SU-DHL-6 (cell line): ENCODE results near the gene RASA3.

Experiments
- CTCF ChIP-seq: fragments of 200-600 bp; sonication (generic); IDR thresholded peaks from one replicate; pipeline ENCODE4 v1.5.1; 2017; ENCODE audit warnings: antibody characterized with exemption, mild to moderate bottlenecking, low read length, moderate library complexity; ENCODE audit not compliant: insufficient read depth, poor library complexity, severe bottlenecking
- EZH2phosphoT487 ChIP-seq: fragments of 200-600 bp; sonication (generic), shearing (Covaris generic); conservative IDR thresholded peaks from 2 replicates; pipeline ENCODE4 v1.6.1; 2018; ENCODE audit warnings: mild to moderate bottlenecking, antibody characterized with exemption, low read length, moderate library complexity, mixed read lengths

- TF ChIP-seq CTCF = no peak
- no peak for TF ChIP-seq EZH2phosphoT487
Observed at GRCh38 chr13:114144606-114145244, 12.3 kb upstream of the RASA3 start.
